Fibroblast of gingiva (primary cell): ENCODE data around the gene SIX5.

Source experiments
- DNase-seq: peaks from one replicate; pipeline ENCODE4 v3.0.0-alpha.2; 2011; ENCODE audit warnings: low read depth

Gene SIX5

DNA sequence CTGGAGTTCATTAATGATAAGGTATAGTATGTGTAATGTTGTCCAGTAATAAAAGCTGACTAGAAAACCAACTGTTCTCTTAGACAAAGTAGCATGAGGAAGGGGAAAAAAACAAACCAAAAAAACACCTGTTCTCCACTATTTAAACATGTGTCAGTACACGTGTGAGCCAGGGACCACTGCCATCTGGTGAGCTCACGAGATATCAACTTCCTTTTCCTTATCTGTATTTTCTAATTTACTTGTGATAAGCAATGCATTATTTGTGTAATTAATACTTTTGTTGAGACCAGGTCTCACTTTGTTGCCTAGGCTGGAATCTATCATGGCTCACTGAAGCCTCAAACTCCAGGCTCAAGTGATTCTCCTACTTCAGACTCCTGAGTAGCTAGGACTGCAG is 4.3 kb upstream of the SIX5 start:
- DNase-seq, result no peak

DNA sequence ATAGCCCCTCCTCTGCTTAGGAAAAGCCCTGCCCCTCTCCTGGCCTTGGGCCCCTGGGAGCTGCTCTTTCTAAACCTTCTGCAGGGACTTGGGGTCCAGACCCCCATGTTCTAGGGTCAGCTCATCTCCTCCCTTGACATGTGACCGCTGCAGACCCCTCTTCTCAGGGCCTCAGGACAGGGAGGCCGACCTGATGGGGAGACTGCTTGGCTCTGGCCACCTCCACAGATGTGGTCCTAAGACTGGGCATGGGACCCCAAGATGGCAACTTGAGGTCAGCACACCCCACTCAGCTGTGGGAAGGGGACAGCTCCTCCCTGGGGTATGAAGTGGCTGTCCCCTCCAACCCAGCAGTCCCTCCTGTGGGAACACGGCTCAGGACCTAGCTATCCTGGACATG is 3.9 kb upstream of the SIX5 start:
- DNase-seq, result no peak

DNA sequence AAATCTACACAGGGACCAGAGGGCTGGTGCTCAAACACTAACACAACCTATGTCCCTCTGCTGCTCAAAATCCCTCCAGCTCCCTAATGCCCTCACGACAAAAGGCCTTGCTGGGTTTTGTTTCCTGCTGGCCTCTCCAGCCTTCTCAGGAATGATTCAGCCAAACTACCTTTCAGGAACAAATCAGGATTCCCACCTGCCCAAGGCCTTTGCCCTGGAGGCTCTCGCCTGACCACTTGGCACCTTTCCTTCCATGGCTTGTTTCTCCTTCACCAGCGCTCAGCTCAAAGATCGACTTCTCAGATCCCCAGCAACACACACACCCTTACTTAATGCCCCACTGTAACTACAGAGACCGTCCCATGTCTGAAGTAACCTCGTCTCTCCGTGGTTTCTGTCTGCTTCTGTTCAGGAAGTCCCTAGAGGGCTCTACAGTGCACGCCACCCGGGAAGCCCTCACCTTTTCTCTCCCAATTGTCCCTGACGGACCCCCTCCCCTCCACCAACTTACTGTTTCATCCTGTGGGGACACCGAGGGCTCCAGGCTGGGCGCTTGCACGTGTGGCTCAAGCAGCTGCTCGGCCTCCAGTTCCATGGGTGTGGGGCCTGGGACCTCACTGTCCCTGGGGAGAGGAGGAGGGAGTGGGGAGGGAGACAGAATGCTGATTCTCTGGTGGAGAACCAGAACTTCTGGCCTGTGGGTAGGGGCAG is 3.2 kb upstream of the SIX5 start:
- DNase-seq, result no peak

- DNase-seq, result no peak
Measured at GRCh38 chr19:45771311-45771933, 2.4 kb upstream of the SIX5 start.

DNA sequence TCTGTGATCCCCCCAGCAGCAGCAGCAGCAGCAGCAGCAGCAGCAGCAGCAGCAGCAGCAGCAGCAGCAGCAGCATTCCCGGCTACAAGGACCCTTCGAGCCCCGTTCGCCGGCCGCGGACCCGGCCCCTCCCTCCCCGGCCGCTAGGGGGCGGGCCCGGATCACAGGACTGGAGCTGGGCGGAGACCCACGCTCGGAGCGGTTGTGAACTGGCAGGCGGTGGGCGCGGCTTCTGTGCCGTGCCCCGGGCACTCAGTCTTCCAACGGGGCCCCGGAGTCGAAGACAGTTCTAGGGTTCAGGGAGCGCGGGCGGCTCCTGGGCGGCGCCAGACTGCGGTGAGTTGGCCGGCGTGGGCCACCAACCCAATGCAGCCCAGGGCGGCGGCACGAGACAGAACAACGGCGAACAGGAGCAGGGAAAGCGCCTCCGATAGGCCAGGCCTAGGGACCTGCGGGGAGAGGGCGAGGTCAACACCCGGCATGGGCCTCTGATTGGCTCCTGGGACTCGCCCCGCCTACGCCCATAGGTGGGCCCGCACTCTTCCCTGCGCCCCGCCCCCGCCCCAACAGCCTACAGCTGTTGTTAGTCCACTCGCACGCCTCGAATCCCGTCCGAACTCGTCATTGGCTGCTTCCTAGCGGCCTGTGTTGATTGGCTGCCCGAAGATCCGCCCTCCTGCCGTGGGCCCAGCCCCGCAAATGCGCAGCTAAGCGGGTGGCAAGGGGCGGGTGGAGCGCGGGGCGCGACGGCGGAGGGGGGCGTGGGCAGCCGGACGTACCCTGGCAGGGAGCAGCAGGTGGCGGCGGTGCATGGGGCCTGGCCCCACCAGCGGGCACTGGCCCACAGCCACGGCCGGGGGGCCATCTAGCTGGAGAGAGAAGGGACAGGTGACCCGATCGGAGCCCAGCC is 1.4 kb upstream of the SIX5 start:
- peak; percentile 99 for DNase-seq

GRCh38 chr19:45769821-45770191 is 754 bp upstream of the SIX5 start:
- DNase-seq, result peak; percentile 40

DNA sequence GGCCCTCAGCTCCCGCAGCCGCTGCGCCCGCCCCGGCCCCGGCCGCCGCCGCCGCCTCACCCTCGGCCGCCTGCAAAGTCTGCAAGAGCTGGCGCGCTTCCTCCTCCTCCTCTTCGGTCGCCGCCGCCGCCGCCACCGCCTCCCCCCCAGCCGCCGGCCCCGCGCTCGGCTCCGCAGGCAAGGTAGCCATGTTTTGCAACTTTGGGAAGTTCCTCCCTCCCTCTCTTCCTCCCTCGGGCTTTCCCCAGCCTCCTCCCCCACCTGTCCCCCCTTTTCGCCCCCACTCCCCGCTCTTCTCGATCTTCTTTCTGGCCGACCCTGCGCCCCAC is 433 bp downstream of the SIX5 start:
- peak; percentile 61 for DNase-seq

DNA sequence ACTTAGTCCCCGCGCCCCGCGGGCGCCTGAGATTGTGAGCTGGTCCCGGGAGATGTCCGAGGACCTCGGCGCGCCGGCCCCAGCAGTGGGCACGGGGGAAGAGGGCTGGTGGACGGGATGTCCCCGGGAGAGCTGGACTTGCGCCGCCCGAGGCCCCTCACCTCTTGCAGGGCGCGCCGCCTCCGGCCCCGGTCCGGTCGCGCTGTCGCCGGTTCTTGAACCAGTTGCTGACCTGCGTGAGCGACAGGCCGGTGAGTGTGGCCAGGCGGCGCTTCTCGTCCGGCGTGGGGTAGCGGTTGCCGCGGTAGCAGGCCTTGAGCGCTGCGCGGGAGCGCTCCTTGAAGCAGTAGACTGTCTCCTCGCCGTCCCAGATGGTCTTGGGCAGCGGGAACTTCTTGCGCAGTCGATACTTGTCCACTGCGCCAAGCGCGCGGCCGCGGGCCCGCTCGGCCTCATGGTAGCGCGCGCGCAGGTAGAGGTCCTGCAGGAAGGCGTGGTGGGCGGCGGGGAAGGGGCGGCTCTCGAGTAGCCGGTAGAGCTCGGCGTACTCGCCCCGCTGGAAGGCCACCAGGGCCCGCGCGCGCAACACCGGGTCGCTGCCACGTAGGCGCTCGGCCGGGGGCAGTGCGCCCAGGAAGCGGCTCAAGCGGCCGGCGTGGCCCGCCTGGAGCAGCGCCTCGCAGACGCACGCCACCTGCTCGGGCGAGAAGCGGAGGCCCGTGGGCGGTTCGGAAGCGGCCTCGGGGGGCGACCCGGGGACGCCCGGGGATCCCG is 984 bp downstream of the SIX5 start:
- DNase-seq, result peak; percentile 69

- DNase-seq, result peak; percentile 91
Measured at GRCh38 chr19:45767410-45767880, 1.6 kb downstream of the SIX5 start.

GRCh38 chr19:45766869-45767346 is 2.1 kb downstream of the SIX5 start:
- DNase-seq, result no peak

DNA sequence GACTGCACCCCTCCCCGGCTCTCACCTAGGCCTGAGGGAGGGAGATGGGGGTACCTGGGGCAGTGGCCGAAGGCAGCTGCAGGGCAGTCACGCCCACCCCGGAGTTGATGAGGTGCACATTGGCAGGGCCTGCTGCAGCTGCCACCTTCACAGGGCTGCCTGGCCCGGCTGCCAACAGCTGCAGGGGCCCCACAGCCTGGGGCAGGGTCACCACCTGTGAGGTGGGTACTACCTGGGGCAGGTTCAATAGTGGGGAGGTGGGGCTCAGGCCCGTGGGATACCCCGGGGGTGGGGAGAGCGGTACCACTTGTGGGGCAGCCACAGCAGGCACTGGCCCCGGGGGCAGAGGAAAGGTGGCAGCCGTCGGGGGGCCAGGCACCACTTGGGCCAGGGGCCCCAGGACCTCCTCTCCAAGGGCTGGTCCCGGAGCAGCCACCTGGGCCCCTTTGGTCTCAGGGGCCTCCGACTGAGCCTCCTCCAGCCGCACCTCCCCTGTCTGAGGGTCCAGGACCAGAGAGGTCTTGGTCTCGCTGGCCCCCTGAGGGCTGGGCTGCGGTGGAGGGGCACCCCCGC is 2.7 kb downstream of the SIX5 start:
- no peak for DNase-seq

- DNase-seq, result no peak
Measured at GRCh38 chr19:45765702-45766295, 3.3 kb downstream of the SIX5 start.

- DNase-seq, result no peak
Measured at GRCh38 chr19:45764945-45765701, 3.9 kb downstream of the SIX5 start.

- DNase-seq, result no peak
Measured at GRCh38 chr19:45764475-45764874, 4.6 kb downstream of the SIX5 start.

DNA sequence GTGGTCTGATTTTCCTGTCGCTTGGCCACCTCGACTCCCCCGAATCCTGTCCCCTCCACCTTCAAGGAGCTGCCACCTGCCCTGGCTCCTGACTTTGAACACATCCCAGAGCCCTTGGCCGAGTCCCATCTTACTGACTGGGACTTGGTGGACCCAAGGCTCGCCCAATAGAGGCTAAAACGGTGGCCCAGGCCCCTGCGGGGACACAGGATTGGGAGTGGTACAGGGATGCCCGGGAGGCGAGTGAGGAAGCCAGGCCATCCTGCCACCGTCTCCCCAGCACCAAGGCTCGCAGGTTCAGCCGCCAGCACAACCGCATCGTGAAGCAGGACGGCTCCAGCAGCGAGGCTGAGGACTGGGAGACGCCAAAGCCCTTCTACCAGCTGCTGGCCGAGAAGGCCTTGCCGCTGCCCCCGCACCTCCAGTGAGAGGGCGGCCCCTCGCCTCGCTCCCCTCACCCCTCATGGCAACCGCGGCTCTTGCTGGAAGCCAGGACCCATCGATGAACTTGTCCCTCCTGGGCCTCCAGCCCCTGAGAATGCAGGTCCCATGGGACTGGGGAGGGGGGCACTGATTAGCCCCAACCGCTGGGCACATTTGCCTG is 5.3 kb downstream of the SIX5 start:
- DNase-seq, result no peak

DNA sequence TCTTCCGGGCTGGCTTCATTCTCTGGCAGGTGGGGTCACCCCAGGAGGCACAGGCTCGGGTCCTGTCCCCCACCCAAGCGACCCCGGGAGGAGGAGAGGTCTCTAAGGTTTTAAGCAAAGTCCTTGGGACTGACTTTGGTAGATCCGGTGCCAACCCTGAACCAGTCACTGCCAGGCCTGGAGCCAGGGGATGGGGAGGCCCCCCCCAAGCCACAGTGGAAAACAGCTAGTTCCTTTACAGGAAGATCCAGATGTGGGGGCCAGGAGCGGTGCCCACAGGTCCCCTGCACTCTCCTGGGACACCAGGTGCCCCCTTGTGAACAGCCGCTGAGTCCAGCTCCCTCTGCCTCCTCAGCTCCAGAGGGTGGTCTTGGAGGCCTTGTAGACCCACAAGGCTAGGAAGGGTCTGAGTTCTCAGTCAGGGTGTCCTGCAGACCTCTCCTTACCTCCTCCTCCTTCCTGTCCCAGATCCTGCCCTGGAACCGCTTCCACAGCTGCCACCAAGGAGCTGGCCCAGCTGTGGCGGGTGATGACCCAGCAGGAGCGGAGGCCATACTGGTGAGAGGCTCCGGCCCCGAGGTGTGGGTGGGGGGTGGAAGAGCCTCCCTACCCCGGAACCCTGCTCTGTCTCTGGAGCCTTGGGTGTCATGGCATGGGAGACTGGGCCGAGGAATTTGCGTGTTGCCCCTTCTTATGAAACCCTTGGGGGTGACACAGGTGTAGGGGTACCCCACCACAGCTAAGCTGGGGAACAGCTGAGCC is 6.0 kb downstream of the SIX5 start:
- DNase-seq, result no peak

DNA sequence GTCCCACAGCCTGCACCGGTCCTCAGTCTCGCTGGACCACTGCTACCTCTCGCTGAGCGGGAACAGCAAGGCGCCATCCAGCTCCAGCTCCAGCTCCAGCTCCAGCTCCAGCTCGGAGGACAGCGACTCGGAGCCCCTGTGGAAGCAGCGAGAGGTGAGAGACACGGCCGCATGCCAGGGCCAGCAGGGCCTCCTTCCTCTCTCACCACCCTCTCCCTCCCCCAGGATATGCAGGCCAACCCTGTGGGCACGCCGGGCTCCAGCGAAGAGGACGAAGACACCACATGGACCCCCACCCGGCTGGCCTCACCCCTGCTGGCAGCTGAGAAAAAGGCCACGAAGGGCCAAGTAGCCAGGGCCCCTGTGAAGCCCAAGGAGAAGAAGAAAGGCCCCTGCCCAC is 7.3 kb downstream of the SIX5 start:
- no peak for DNase-seq

GRCh38 chr19:45758921-45759320 is 10.1 kb downstream of the SIX5 start:
- DNase-seq, result no peak

DNA sequence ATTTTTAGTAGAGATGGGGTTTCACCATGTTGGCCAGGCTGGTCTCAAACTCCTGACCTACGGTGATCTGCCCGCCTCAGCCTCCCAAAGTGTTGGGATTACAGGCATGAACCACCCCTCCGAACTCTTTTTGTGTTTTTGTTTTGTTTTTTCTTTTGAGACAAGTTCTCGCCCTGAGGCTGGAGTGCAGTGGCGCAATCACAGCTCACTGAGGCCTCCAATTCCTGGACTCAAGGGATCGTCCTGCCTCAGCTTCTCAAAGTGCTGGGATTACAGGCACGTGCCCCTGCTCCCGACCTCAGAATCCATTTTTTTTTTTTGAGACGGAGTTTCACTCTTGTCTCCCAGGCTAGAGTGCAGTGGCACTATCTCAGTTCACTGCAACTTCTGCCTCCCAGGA is 11.4 kb downstream of the SIX5 start:
- DNase-seq, result no peak
